OCI-LY1 (cell line): Measurements from ENCODE around the gene NEUROD6.

Source experiments
- H2AFZ ChIP-seq: fragments of 200-600 bp; sonication (generic), shearing (Covaris generic); 2 replicates; pipeline ENCODE4 v1.6.0; 2014; ENCODE audit warnings: antibody characterized with exemption, mild to moderate bottlenecking, low read length
- H3F3A ChIP-seq: fragments of 200-600 bp; sonication (generic), shearing (Covaris generic); 2 replicates; pipeline ENCODE4 v1.6.0; 2014; ENCODE audit warnings: mild to moderate bottlenecking, antibody characterized with exemption, low read length, moderate library complexity; ENCODE audit not compliant: insufficient read depth
- H3K27ac ChIP-seq: fragments of 200-600 bp; sonication (generic); 2 replicates; pipeline ENCODE4 v1.5.1; 2014; ENCODE audit warnings: low read length, mixed run types, mild to moderate bottlenecking, low read depth; ENCODE audit not compliant: poor library complexity, severe bottlenecking
- H3K27me3 ChIP-seq: fragments of 200-600 bp; sonication (generic); 2 replicates; pipeline ENCODE4 v1.6.0; 2014; ENCODE audit warnings: antibody characterized with exemption, mild to moderate bottlenecking, low read length, moderate library complexity; ENCODE audit not compliant: insufficient read depth
- H3K36me3 ChIP-seq: fragments of 200-600 bp; sonication (generic); 2 replicates; pipeline ENCODE4 v1.6.1; 2014; ENCODE audit warnings: mild to moderate bottlenecking, antibody characterized with exemption, low read length, moderate library complexity, mixed read lengths; ENCODE audit not compliant: insufficient read depth
- H3K4me1 ChIP-seq: fragments of 200-600 bp; sonication (generic); 2 replicates; pipeline ENCODE4 v1.5.1; 2014; ENCODE audit warnings: mild to moderate bottlenecking, low read length, moderate library complexity; ENCODE audit not compliant: insufficient read depth, severe bottlenecking
- H3K4me2 ChIP-seq: fragments of 200-600 bp; sonication (generic), shearing (Covaris generic); 2 replicates; pipeline ENCODE4 v1.6.1; 2014; ENCODE audit warnings: low read length
- H3K4me3 ChIP-seq: fragments of 200-600 bp; sonication (generic); 2 replicates; pipeline ENCODE4 v1.5.1; 2014; ENCODE audit warnings: low read length, low read depth, mild to moderate bottlenecking, mixed read lengths; ENCODE audit not compliant: poor library complexity, severe bottlenecking
- H3K79me2 ChIP-seq: fragments of 200-600 bp; shearing (Covaris generic); 2 replicates; pipeline ENCODE4 v1.6.1; 2016; ENCODE audit warnings: mixed run types, low read length, mixed read lengths; ENCODE audit not compliant: insufficient read depth
- H3K9ac ChIP-seq: fragments of 200-600 bp; sonication (generic), shearing (Covaris generic); 2 replicates; pipeline ENCODE4 v1.6.1; 2014; ENCODE audit warnings: mild to moderate bottlenecking, low read length, mixed read lengths
- H3K9me2 ChIP-seq: fragments of 200-600 bp; sonication (generic), shearing (Covaris generic); 2 replicates; pipeline ENCODE4 v1.6.1; 2014; ENCODE audit warnings: low read depth, mild to moderate bottlenecking, low read length, mixed read lengths
- H3K9me3 ChIP-seq: fragments of 200-600 bp; shearing (Covaris generic); 2 replicates; pipeline ENCODE4 v1.6.1; 2014; ENCODE audit warnings: low read length, mixed read lengths
- H4K20me1 ChIP-seq: fragments of 200-600 bp; sonication (generic), shearing (Covaris generic); 2 replicates; pipeline ENCODE4 v1.6.0; 2016; ENCODE audit warnings: mild to moderate bottlenecking, low read length; ENCODE audit not compliant: insufficient read depth
- EZH2 ChIP-seq: fragments of 200-600 bp; sonication (generic), shearing (Covaris generic); IDR thresholded peaks from 2 replicates; pipeline ENCODE4 v1.8.0; 2017; ENCODE audit warnings: borderline replicate concordance, mixed run types, mild to moderate bottlenecking, antibody characterized with exemption, low read length, moderate library complexity, mixed read lengths
- TF ChIP-seq, protein P1 (sequence below): fragments of 200-600 bp; sonication (generic), shearing (Covaris generic); IDR thresholded peaks from 2 replicates; pipeline ENCODE4 v1.5.1; 2017; ENCODE audit warnings: mild to moderate bottlenecking, antibody characterized with exemption, low read length, moderate library complexity, mixed read lengths

Gene NEUROD6

GRCh38 chr7:31333291-31333690, 7.2 kb downstream of the NEUROD6 start:
- H3F3A ChIP-seq = no peaks in the 10 kb centered on the region
- no peak for TF ChIP-seq EZH2
- TF ChIP-seq, protein P1, sequence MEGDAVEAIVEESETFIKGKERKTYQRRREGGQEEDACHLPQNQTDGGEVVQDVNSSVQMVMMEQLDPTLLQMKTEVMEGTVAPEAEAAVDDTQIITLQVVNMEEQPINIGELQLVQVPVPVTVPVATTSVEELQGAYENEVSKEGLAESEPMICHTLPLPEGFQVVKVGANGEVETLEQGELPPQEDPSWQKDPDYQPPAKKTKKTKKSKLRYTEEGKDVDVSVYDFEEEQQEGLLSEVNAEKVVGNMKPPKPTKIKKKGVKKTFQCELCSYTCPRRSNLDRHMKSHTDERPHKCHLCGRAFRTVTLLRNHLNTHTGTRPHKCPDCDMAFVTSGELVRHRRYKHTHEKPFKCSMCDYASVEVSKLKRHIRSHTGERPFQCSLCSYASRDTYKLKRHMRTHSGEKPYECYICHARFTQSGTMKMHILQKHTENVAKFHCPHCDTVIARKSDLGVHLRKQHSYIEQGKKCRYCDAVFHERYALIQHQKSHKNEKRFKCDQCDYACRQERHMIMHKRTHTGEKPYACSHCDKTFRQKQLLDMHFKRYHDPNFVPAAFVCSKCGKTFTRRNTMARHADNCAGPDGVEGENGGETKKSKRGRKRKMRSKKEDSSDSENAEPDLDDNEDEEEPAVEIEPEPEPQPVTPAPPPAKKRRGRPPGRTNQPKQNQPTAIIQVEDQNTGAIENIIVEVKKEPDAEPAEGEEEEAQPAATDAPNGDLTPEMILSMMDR = no peak
- H4K20me1 ChIP-seq = no peaks in the 10 kb centered on the region
- no peak overlapping the region for H3K4me2 ChIP-seq
- no peaks in the 10 kb centered on the region for H3K9me2 ChIP-seq
- no peaks in the 10 kb centered on the region for H3K79me2 ChIP-seq
- H3K4me1 ChIP-seq = no peaks in the 10 kb centered on the region
- H3K4me3 ChIP-seq = no peak overlapping the region
- no peak overlapping the region for H3K9ac ChIP-seq
- no peak overlapping the region for H2AFZ ChIP-seq
- no peaks in the 10 kb centered on the region for H3K36me3 ChIP-seq
- no peak overlapping the region for H3K27ac ChIP-seq
- H3K9me3 ChIP-seq = no peaks in the 10 kb centered on the region
- H3K27me3 ChIP-seq = no peaks in the 10 kb centered on the region; the same call in 1 of the 2 replicates

- Histone ChIP-seq H3K4me1 (no peaks in the 10 kb centered on the region), H2AFZ (no peak overlapping the region), H3K9me2 (no peaks in the 10 kb centered on the region), H3K27ac (no peak overlapping the region), H3K4me3 (no peak overlapping the region), H3K4me2 (no peak overlapping the region), H3K36me3 (no peaks in the 10 kb centered on the region), H4K20me1 (no peaks in the 10 kb centered on the region), H3K9me3 (no peaks in the 10 kb centered on the region), H3K79me2 (no peaks in the 10 kb centered on the region), H3K9ac (no peak overlapping the region), H3K27me3 (no peaks in the 10 kb centered on the region), H3F3A (no peaks in the 10 kb centered on the region)
- TF ChIP-seq, protein P1 = no peak
- TF ChIP-seq EZH2 = no peak
These were observed 13.5 kb downstream of the NEUROD6 start for GRCh38 chr7:31327071-31327470.

GRCh38 chr7:31326416-31326815, 14.1 kb downstream of the NEUROD6 start:
- no peaks in the 10 kb centered on the region for H3K9me3 ChIP-seq
- no peaks in the 10 kb centered on the region for H3K4me1 ChIP-seq
- no peaks in the 10 kb centered on the region for H4K20me1 ChIP-seq
- H3K27me3 ChIP-seq = no peaks in the 10 kb centered on the region
- no peaks in the 10 kb centered on the region for H3K79me2 ChIP-seq
- TF ChIP-seq EZH2 = no peak
- TF ChIP-seq, protein P1 = no peak
- no peaks in the 10 kb centered on the region for H3F3A ChIP-seq
- H3K4me2 ChIP-seq = no peak overlapping the region
- no peak overlapping the region for H3K4me3 ChIP-seq
- H3K27ac ChIP-seq = no peak overlapping the region
- no peaks in the 10 kb centered on the region for H3K9me2 ChIP-seq
- H2AFZ ChIP-seq = no peak overlapping the region
- no peak overlapping the region for H3K9ac ChIP-seq
- no peaks in the 10 kb centered on the region for H3K36me3 ChIP-seq
